CD4-positive, alpha-beta T cell treated with Interleukin-17A for 1 hour (primary cell): ENCODE results near the gene BBS12.

ENCODE experiments used
- DNase-seq: peaks from one replicate; pipeline ENCODE4 v3.0.0-alpha.2; 2020

BBS12 gene

GRCh38 chr4:122732329-122733026 is at the start of gene BBS12:
TSS of gene BBS12 (plus strand) at chr4:122732704. CDS start at chr4:122741893, 9,189 bp downstream.
- peak; percentile 100 for DNase-seq

DNA sequence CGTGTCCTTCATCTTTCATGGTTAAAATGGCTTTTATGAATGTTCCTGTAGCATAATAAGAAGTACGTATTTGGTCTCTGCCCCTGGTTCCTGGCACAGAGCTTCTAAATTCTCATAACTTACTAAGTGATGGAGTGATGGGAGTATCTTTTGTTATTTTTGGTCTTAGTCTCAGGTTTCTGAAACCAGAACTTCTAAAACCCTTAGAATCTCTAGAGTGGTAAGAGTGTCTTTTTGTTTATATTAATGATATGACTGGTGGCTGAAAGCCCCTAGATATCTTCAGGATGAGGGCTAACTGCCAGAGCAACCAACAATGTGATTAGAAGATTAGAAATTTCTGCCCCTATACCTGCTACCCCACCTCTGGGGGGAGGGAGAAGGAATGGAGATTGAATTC is 45.8 kb upstream of the BBS12 start:
- no peak for DNase-seq

DNA sequence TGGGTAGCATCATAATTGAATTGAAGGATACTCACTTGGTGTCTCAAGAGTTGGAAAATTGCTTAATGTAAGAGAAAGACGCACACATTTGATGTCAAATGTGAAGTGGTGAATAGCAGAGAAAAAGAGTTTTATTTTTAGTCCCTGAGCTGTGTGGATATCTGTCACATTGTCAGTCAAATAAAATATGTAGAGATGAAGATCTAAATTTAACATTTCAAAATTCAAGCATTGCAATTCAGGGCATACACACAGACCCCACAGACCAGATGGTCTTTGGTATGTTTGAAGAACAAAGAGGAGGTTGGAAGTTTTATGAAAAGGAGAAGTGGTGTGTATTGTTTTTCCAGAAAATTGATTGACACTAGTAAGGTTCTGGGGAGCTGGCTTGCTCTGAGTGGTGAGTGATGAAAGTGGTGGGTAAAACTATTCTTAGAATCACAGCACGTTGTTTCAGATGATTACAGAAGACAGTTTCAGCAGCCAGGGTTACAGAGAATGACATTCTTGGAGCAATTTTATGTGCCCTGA is 44.9 kb upstream of the BBS12 start:
- DNase-seq: no peak

DNA sequence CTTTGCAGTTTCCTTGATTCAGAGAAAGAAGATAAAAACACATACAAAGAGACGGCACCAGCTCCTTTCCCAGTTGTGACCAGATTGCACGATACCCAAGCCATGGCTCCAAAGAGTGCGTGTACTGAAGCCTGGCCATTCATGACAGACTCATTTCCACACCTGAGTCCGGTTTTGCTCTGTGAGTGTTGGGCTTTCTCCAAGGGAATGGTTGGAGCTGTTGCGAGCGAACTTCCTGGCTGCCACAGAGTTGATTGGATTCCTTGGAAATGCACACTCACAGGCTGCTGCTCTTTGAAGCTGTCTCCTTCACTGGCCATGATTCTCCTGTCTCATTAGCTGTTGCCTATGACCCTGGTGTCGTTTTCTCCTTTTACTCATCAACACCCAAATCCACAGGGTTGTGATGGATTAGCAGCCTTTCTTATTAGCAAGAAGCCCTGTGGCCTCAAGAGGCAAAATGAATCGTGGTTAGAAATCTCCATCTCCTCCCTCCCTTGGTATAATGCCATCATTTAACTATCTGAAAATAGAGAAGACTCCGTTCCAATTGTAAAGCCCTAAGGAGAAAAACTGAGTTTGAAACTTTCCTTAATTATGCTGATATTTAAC is 43.9 kb upstream of the BBS12 start:
- no peak for DNase-seq

- no peak for DNase-seq
Measured at GRCh38 chr4:122689972-122690371, 42.5 kb upstream of the BBS12 start.

GRCh38 chr4:122691988-122692387 is 40.5 kb upstream of the BBS12 start:
- no peak for DNase-seq

- DNase-seq: no peak
Measured at GRCh38 chr4:122692641-122693520, 39.6 kb upstream of the BBS12 start.

GRCh38 chr4:122695226-122695625 is 37.3 kb upstream of the BBS12 start:
- DNase-seq: no peak

DNA sequence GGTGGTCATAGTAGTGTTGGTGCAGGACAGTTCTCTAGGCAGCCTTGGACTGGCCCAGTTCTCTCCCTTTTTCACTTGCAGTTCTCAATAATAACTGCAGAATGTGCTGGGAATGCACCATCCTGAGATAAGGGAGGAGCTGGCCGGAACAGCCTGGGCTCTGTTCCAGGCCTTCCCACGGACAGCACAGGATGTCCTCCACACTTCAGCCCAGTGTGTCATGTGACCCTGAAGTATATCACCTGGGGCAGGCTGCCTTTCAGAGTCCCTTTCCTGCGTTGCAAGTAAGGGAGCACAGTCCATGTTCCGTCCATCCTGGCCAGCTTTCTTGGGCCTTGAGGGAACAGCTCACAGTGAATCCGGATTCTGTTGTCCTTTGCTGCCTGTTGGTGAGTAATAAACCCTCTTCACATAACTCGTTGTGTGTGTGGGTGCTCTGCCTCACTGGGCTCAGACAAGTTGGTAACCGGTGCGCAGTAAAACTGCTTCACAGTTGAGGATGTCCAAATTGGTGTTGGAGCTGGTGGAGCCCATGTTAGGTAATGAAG is 32.3 kb upstream of the BBS12 start:
- no peak for DNase-seq

DNA sequence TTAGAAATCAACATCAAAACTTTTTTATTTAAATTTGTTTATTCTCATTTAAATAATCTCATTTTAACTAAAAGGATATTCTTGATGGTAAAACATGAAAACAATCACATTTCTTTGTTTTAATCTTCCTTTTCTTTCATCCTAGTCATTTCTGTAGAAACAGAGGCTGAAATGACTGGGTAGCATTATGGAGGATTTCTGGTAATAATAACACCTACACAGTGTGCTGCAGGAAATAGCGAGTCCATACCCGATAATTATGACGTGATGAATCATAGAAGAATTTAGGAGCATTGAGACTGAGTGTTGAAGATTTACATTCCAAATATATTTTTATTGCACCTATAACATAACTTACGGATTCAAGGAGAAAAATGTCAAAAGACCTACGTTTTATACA is 31.4 kb upstream of the BBS12 start:
- no peak for DNase-seq

DNA sequence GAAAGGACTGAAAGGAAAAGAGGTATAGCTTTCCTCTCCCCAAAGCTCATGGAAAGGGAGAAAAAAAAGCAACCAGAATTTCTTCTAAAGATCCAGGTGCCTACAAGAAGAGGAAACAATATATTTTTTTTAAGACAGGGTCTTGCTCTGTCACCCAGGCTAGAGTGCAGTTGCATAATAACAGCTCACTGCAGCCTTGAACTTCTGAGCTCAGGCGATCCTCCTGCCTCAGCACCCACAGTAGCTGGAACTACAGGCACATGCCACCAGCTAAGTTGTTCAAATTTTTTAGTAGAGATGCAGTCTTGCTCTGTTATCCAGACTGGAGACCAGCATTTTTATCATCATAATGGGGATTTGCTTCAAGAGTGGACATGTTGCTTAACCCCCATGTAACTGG is 30.5 kb upstream of the BBS12 start:
- DNase-seq: no peak

DNA sequence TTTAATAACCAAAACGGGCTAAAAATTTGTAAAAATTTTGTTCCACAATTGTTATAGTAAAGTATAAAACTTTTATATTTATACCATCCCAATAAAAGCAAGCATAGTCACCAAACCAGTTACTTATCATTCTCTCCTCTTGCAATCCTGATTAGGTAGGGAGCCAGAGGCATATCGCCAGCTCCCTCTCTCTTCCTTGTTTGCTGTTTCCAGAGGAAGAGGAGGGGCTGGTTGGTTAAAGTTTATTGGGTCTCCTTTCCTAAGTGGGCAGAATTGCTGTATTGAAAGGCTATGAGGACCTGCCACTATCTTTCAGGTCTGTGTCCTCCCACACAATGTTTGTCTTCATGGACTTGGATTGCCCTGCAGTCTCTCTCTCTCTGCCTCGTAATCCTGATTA is 29.6 kb upstream of the BBS12 start:
- DNase-seq: no peak

DNA sequence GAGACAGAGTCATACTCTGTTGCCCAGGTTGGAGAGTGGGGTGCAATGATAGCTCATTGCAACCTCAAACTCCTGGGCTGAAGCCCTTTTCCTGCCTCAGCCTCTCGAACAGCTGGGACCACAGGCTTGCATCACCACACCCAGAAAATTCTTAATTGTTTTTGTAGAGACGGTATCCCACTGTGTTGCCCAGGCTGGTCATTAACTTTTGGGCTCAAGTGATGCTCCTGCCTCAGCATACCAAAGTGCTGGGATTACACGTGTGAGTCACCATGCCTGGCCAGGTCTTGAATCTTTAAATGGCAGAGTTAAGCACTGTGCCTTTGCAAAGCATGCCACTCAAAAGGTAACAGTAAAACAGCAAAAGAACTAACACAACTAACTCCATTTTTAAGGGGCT is 28.6 kb upstream of the BBS12 start:
- no peak for DNase-seq

- DNase-seq: no peak
Measured at GRCh38 chr4:122705009-122705408, 27.5 kb upstream of the BBS12 start.

DNA sequence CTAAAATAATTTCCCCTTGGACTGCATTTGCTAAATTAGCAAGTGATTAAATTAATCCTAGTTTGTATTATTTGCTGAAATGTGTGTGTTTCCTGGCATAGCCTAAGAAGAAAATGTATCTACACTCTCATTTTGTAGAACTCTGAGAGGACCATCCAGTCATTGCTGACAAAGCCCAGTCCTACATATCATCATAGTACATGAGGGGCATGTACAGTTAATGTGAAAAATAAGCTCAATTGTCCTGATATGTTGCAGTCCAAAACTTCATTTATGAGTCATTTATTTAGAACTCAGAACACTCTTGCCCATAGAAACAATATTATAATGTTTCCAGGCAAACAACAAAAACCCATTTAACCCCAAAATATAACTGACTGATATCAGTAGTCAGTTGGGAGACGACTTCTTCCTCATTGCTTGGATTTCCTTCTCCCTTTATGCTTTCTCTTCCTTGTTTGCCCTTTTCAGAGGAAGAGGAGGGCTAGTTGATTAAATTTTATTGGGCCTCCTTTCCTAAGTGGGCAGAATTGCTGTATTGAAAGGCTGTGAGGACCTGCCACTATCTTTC is 26.9 kb upstream of the BBS12 start:
- DNase-seq: no peak

- no peak for DNase-seq
Measured at GRCh38 chr4:122706511-122706910, 26.0 kb upstream of the BBS12 start.

DNA sequence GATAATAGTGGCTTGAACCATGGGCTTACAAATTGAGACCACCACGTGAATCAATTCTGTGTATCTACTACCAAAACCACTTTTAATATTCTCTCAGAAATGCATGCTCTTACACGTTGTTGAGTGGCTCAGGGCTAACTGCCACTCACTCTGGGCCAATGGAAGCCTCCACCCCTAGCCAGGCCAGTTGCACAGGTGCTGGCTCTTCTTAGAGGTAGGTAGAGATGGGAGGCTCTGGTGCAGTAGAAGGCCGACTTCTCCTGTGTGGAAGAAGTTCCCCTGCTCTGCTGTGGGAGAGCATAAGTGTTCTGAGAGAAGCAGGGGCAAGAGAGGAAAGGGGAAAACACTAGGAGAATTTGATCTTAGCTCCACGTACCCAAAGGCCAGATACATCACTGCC is 25.0 kb upstream of the BBS12 start:
- DNase-seq: no peak

DNA sequence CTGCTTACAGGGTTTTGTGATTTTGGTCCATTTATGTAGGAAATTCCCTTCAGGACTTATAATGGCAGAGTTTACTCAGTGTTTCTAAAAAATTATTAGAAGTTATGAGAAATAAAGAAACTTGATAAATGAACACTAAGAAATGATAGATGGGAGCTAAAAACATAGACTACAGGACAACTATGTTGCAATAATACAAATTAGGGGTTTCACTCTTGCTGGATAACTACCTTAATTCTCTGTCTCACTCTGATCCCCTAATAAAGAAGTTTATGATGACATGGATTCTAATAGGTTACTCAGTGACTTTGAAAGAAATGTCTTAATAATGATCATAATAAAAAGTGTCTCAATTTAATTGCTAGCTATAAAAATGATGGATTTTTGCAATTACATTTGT is 23.3 kb upstream of the BBS12 start:
- no peak for DNase-seq

DNA sequence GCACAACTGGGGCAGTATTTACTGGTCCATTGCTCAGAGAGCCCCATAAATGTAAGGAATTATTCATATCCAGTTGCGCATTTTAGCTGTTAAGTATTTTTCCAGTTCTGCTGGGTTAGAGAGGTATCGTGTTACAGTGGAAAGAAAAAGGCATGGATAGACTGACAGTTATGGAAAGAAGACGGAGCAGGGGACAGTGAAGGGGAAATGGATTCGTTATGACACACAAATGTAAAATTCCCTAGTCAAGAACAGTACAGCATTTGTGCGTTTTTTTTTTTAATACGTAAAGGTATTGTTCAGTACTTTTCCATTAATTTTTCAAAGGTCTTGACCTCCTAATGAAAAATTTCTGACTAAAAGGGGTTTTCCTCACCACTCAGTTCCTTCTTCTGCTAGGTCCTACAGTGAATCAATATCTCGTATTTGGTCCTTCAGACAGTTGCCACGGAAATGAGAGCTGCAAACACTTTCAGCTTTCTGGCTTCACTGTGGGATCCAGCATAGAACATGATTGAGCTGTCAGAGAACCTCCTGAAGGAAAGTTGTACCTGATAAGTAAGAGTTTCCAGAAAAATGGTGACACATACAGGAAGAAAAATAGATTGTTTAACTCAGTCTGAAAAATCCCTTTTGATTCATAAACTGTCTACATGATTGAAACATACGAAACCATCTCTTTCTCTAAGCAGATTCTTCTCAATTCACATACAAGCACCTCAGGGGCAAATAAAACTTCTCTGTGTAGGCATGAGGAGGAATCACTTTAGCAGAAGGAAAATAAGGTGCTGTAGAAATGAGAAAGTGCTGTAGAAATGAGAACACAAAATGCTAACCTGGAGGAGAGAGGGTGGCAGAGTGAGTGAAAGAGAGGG is 21.8 kb upstream of the BBS12 start:
- DNase-seq: peak; percentile 11

- DNase-seq: no peak
Measured at GRCh38 chr4:122711919-122712318, 20.6 kb upstream of the BBS12 start.

DNA sequence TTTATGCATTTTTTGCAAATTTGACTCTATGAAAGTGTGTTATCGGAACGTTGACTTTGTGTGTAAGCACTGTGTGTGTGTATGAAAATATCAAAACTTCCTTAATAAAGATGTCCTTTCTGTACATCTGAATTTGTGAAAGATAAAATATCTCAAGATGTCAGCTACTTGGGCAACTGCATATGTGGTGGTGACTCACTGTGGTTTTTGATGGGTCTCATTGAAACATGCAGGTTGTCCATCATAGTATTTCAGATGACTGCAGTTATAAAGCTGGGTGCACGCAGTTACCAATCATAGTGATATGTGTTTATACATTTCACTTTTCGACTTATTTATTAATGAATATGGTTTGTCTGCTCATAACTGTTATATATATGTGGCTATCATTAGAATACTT is 19.7 kb upstream of the BBS12 start:
- no peak for DNase-seq

- no peak for DNase-seq
Measured at GRCh38 chr4:122715221-122715620, 17.3 kb upstream of the BBS12 start.
